A549 (cell line): ENCODE measurements around the gene PTPRCAP. TPM values are rescaled to one million over a fixed set of nuclear protein-coding genes. Genes with fewer than 3 reads are reported as not detected.

Experiments
- ATAC-seq, 2 experiments: fragments of 200-7000 bp in 1 of 2; fragments of >200 bp in 1 of 2; cut with Nextera tagmentation in 1 of 2; cut with Tn5 transposase in 1 of 2; 3 replicates each; pipeline versions ENCODE4 v1.8.0 to v1.9.1; 2018 to 2020; ENCODE audit warnings: mild to moderate bottlenecking in 1 of 2, moderate library complexity in 1 of 2
- CTCF ChIA-PET: fragments of 300-600 bp; sonication (Branson Sonifier 250); formaldehyde crosslinking; extraction: SDS; loops from one replicate; lab custom pipeline; 2021; ENCODE audit warnings: antibody characterized with exemption, inconsistent platforms; lab: Yijun Ruan, JAX
- POLR2A ChIA-PET: fragments of 350-600 bp; formaldehyde crosslinking; extraction: SDS; loops from one replicate; lab custom pipeline; 2021; ENCODE audit warnings: antibody characterized with exemption, inconsistent platforms; lab: Yijun Ruan, JAX
- DNase-seq, 2 experiments: peaks; one replicate each; pipeline versions ENCODE4 v3.0.0 to v3.0.0-alpha.2; 2011 to 2016; ENCODE audit warnings: low read depth in 1 of 2, low spot score in 1 of 2
- FAIRE-seq: peaks from 2 replicates; lab custom pipeline; 2011; peaks lifted over from hg19 to GRCh38; lab: Jason Lieb, UNC
- H3K27ac ChIP-seq, 2 experiments: fragments of >200 bp; sonication (Bioruptor Twin); formaldehyde crosslinking; 3 replicates each; pipeline ENCODE4 v1.5.1; 2016 to 2017
- H3K4me1 ChIP-seq: fragments of >200 bp; sonication (Bioruptor Twin); formaldehyde crosslinking; 3 replicates; pipeline ENCODE4 v1.6.1; 2016
- H3K4me2 ChIP-seq: fragments of >200 bp; sonication (Bioruptor Twin); formaldehyde crosslinking; 3 replicates; pipeline ENCODE4 v1.6.1; 2016
- H3K4me3 ChIP-seq: fragments of >200 bp; sonication (Bioruptor Twin); formaldehyde crosslinking; 3 replicates; pipeline ENCODE4 v1.5.1; 2016
- H3K9me3 ChIP-seq: fragments of >200 bp; sonication (Bioruptor Twin); formaldehyde crosslinking; 3 replicates; pipeline ENCODE4 v1.6.1; 2016
- ATOH8 ChIP-seq: fragments of 250-450 bp; sonication (Bioruptor Pico); IDR thresholded peaks from 2 replicates; pipeline ENCODE4 v1.5.0; 2020; ENCODE audit warnings: low read depth, mild to moderate bottlenecking, moderate library complexity
- CHD2 ChIP-seq: fragments of 150-350 bp; IDR thresholded peaks from 2 replicates; pipeline ENCODE4 v1.6.1; 2014; ENCODE audit warnings: low read length; ENCODE audit not compliant: partially characterized antibody
- EHF ChIP-seq: fragments of 250-450 bp; sonication (Bioruptor Pico); IDR thresholded peaks from 2 replicates; pipeline ENCODE4 v1.5.0; 2020; ENCODE audit warnings: mild to moderate bottlenecking
- EHMT2 ChIP-seq: fragments of 200-600 bp; sonication (generic); IDR thresholded peaks from 2 replicates; pipeline ENCODE4 v1.6.1; 2016; ENCODE audit warnings: antibody characterized with exemption, low read depth, mild to moderate bottlenecking, moderate library complexity
- ELK1 ChIP-seq: fragments of 150-350 bp; IDR thresholded peaks from 2 replicates; pipeline ENCODE4 v1.6.1; 2014; ENCODE audit warnings: low read depth, mild to moderate bottlenecking, low read length
- ESRRA ChIP-seq: fragments of 150-350 bp; IDR thresholded peaks from 2 replicates; pipeline ENCODE4 v1.6.1; 2014; ENCODE audit warnings: mild to moderate bottlenecking, low read length, borderline replicate concordance
- FOXS1 ChIP-seq: fragments of 250-450 bp; sonication (Bioruptor Pico); IDR thresholded peaks from 2 replicates; pipeline ENCODE4 v1.5.0; 2020; ENCODE audit warnings: mild to moderate bottlenecking, moderate library complexity
- GATA3 ChIP-seq: IDR thresholded peaks from 2 replicates; pipeline ENCODE4 v1.6.1; 2012; ENCODE audit warnings: borderline replicate concordance
- HEYL ChIP-seq: fragments of 250-450 bp; sonication (Bioruptor Pico); IDR thresholded peaks from 2 replicates; pipeline ENCODE4 v1.8.0; 2021; ENCODE audit warnings: mild to moderate bottlenecking, moderate library complexity
- HOXB5 ChIP-seq: fragments of 250-450 bp; sonication (Bioruptor Pico); IDR thresholded peaks from 2 replicates; pipeline ENCODE4 v1.5.0; 2020; ENCODE audit warnings: mild to moderate bottlenecking, moderate library complexity
- JUN ChIP-seq, 2 experiments: fragments of >200 bp; sonication (Bioruptor Twin); formaldehyde crosslinking; IDR thresholded peaks; 2 replicates in 1 of 2; 3 replicates in 1 of 2; pipeline ENCODE4 v1.6.1; 2016 to 2017
- KDM1A ChIP-seq: fragments of 200-600 bp; sonication (generic); IDR thresholded peaks from 2 replicates; pipeline ENCODE4 v1.6.1; 2016; ENCODE audit warnings: low read depth, mild to moderate bottlenecking
- KDM5A ChIP-seq: fragments of 200-600 bp; sonication (generic); IDR thresholded peaks from 2 replicates; pipeline ENCODE4 v1.6.1; 2016; ENCODE audit warnings: antibody characterized with exemption, mild to moderate bottlenecking
- MAFK ChIP-seq: fragments of 450-650 bp; IDR thresholded peaks from 2 replicates; pipeline ENCODE4 v1.6.1; 2014; ENCODE audit not compliant: partially characterized antibody
- MAZ ChIP-seq: fragments of 150-350 bp; IDR thresholded peaks from 2 replicates; pipeline ENCODE4 v1.6.1; 2014; ENCODE audit warnings: antibody characterized with exemption, low read depth, low read length, borderline replicate concordance
- MYC ChIP-seq: IDR thresholded peaks from 2 replicates; pipeline ENCODE4 v1.6.1; 2012; ENCODE audit warnings: mild to moderate bottlenecking, inconsistent platforms, low read length, improper control_type of control experiment, borderline replicate concordance
- NFE2L2 ChIP-seq: fragments of 150-350 bp; conservative IDR thresholded peaks from 2 replicates; pipeline ENCODE4 v1.6.1; 2014; ENCODE audit warnings: low read length
- NPAS2 ChIP-seq: fragments of 250-450 bp; sonication (Bioruptor Pico); IDR thresholded peaks from 2 replicates; pipeline ENCODE4 v1.8.0; 2022; ENCODE audit warnings: mild to moderate bottlenecking, moderate library complexity, borderline replicate concordance
- POLR2A ChIP-seq: IDR thresholded peaks from 2 replicates; pipeline ENCODE4 v1.6.1; 2012; ENCODE audit warnings: mild to moderate bottlenecking, low read length
- RAD21 ChIP-seq, 2 experiments: fragments of >200 bp in 1 of 2; sonication (Bioruptor Twin) in 1 of 2; formaldehyde crosslinking in 1 of 2; IDR thresholded peaks in 1 of 2; conservative IDR thresholded peaks in 1 of 2; 2 replicates in 1 of 2; 3 replicates in 1 of 2; pipeline ENCODE4 v1.6.1; 2012 to 2018; ENCODE audit warnings: inconsistent platforms in 1 of 2
- RARB ChIP-seq: fragments of 250-450 bp; sonication (Bioruptor Pico); IDR thresholded peaks from 2 replicates; pipeline ENCODE4 v1.8.0; 2021; ENCODE audit warnings: mild to moderate bottlenecking, moderate library complexity
- SMC3 ChIP-seq: fragments of >200 bp; sonication (Bioruptor Twin); formaldehyde crosslinking; IDR thresholded peaks from 3 replicates; pipeline ENCODE4 v1.6.1; 2018; ENCODE audit warnings: inconsistent platforms
- SREBF2 ChIP-seq: fragments of 450-650 bp; IDR thresholded peaks from 2 replicates; pipeline ENCODE4 v1.6.1; 2014; ENCODE audit warnings: mild to moderate bottlenecking, moderate library complexity
- USF2 ChIP-seq: fragments of 450-650 bp; IDR thresholded peaks from 2 replicates; pipeline ENCODE4 v1.6.1; 2014; ENCODE audit warnings: antibody characterized with exemption
- ZNF302 ChIP-seq: fragments of 250-450 bp; sonication (Bioruptor Pico); IDR thresholded peaks from 2 replicates; pipeline ENCODE4 v1.9.0; 2021; ENCODE audit warnings: inconsistent platforms, mild to moderate bottlenecking, moderate library complexity
- WGBS: methylation state at CpG from one replicate; pipeline ENCODE4 v1.1.6; 2017; ENCODE audit errors: missing lambda C conversion rate; 5-methylcytosine and 5-hydroxymethylcytosine counted together
- polyA plus RNA-seq, 4 experiments: library from polyadenylated mRNA; depleted of rRNA in 3 of 4; stranded (reverse); fragments of >200 nt; fragmentation: RNase III in 1 of 4; extraction: RNeasy Plus Mini Kit Qiagen cat#74134 plus additional on column Dnase treatment in 1 of 4; gene quantifications; 2 replicates in 3 of 4; 3 replicates in 1 of 4; pipeline ENCODE4 v1.2.3, GENCODE V29; 2011 to 2017

Gene PTPRCAP
- polyA plus RNA-seq, 2 of the 4 experiments (the other 2 are of a cell fraction) = 0.34 to 0.56 TPM

GRCh38 chr11:67396259-67396581, 41.3 kb downstream of the PTPRCAP start:
- Histone ChIP-seq H3K27ac (no peak overlapping the region), H3K4me3 (no peak overlapping the region), H3K9me3 (no peaks in the 10 kb centered on the region), H3K4me2 (no peak overlapping the region), H3K4me1 (peaks cover 14% of the 10 kb centered on the region)
- TF ChIP-seq EHF (CRISPR knock-in tag) (no peak), HEYL (CRISPR knock-in tag) (no peak), ATOH8 (no peak), SREBF2 (no peak), JUN (IDR thresholded peaks at IDR 0.05) (no peak), ZNF302 (CRISPR knock-in tag) (no peak), ELK1 (no peak), NPAS2 (no peak), SMC3 (no peak), NFE2L2 (no peak), POLR2A (no peak)
- POLR2A ChIA-PET = interaction anchor here (0.5 kb wide), 1 partner anchor 34 kb away, joined by 3 read pairs; no protein-coding TSS in a partner anchor
- FAIRE-seq (no peak), DNase-seq (no peak), ATAC-seq (no peak)
- CTCF ChIA-PET = interaction anchor here (27.6 to 46.2 kb wide), 2 partner anchors 15 to 38 kb away, joined by 626 to 1913 read pairs; partner anchors contain the start of genes CLCF1, POLD4 and RAD9A
- 97% methylated on average over 7 of the region's 7 CpGs for WGBS

- FAIRE-seq (no peak), ATAC-seq (no peak), DNase-seq (no peak)
- Histone ChIP-seq H3K9me3 (no peaks in the 10 kb centered on the region), H3K27ac (no peak overlapping the region), H3K4me2 (no peak overlapping the region), H3K4me1 (peaks cover 16% of the 10 kb centered on the region), H3K4me3 (no peak overlapping the region)
- ChIA-PET CTCF (interaction anchor here (27.6 to 46.2 kb wide), 2 partner anchors 15 to 37 kb away, joined by 626 to 1913 read pairs; partner anchors contain the start of genes CLCF1, POLD4 and RAD9A), POLR2A (no interaction called here)
- 90% methylated on average over 19 of the region's 19 CpGs for WGBS
- peak; percentile 87 for TF ChIP-seq MAFK
- TF ChIP-seq RARB (CRISPR knock-in tag) = no peak
Observed at GRCh38 chr11:67395555-67396258, 41.8 kb downstream of the PTPRCAP start.

GRCh38 chr11:67393990-67394389, 43.5 kb downstream of the PTPRCAP start:
- ChIA-PET POLR2A (no interaction called here), CTCF (interaction anchor here (0.7 to 46.2 kb wide), 8 partner anchors 11 to 132 kb away, joined by 3 to 1913 read pairs (median 4); partner anchors contain the start of genes CLCF1, POLD4 and RAD9A)
- TF ChIP-seq KDM1A (no peak), MAZ (no peak), ESRRA (no peak), FOXS1 (CRISPR knock-in tag) (no peak), HOXB5 (CRISPR knock-in tag) (no peak), USF2 (no peak), CHD2 (no peak), ATOH8 (no peak), RAD21 (conservative IDR thresholded peaks at IDR 0.05 in 1 of 2, IDR thresholded peaks at IDR 0.05 in 1 of 2) (no peak), SREBF2 (no peak), MYC (no peak), KDM5A (no peak), ZNF302 (CRISPR knock-in tag) (no peak), EHMT2 (no peak), MAFK (no peak), GATA3 (no peak), EHF (CRISPR knock-in tag) (no peak)
- peaks cover 11% of the 10 kb centered on the region; the same call in 2 of the 3 replicates for H3K4me1 ChIP-seq
- WGBS = 90% methylated on average over 3 of the region's 5 CpGs
- H3K4me2 ChIP-seq = no peak overlapping the region
- FAIRE-seq (no peak), DNase-seq (no peak), ATAC-seq (no peak)
- no peak overlapping the region for H3K27ac ChIP-seq
- no peak overlapping the region for H3K4me3 ChIP-seq
- H3K9me3 ChIP-seq = no peaks in the 10 kb centered on the region
